H1 (cell line): ENCODE results near the gene MEF2C.

Experiments used
- CTCF ChIP-seq, 3 experiments: IDR thresholded peaks; 1 replicate in 2 of 3; 2 replicates in 1 of 3; pipeline versions ENCODE4 v1.5.1 to v1.6.1; 2011; ENCODE audit warnings: low read length in 3 of 3, mild to moderate bottlenecking in 3 of 3, inconsistent platforms in 2 of 3, low read depth in 1 of 3, moderate library complexity in 1 of 3; ENCODE audit not compliant: insufficient read depth in 1 of 3; ENCODE audit errors: control extremely low read depth in 1 of 3
- GTF2F1 ChIP-seq: IDR thresholded peaks from 2 replicates; pipeline ENCODE4 v1.6.1; 2012; ENCODE audit warnings: low read depth, low read length, improper control_type of control experiment, borderline replicate concordance
- POLR2A ChIP-seq, 2 experiments: IDR thresholded peaks; 1 replicate in 1 of 2; 2 replicates in 1 of 2; pipeline ENCODE4 v1.6.1; 2011; ENCODE audit warnings: low read depth in 2 of 2, low read length in 2 of 2, mild to moderate bottlenecking in 2 of 2; ENCODE audit errors: control extremely low read depth in 1 of 2

GRCh38 chr5:88680253-88681132 lies 202.5 kb downstream of the MEF2C start:
- TF ChIP-seq CTCF (IDR thresholded peaks at IDR 0.05; ENCODE audit: control extremely low read depth in 1 of 3, insufficient read depth in 1 of 3, low read depth in 1 of 3, low read length in 3 of 3) (peak; percentile 76 to 93 (median 88)), POLR2A (IDR thresholded peaks at IDR 0.05; ENCODE audit: control extremely low read depth in 1 of 2, low read depth in 2 of 2, low read length in 2 of 2) (no peak), GTF2F1 (no peak)
